ENCODE results near the gene GAPDHS. TPM values are rescaled to one million over a fixed set of nuclear protein-coding genes. Genes with fewer than 3 reads are reported as not detected.

GAPDHS gene
- total RNA-seq, 1 experiment from 2014 or later = not detected

GRCh38 chr19:35557539-35558399, 24.5 kb downstream of the GAPDHS start:
- no CpG with 5 or more reads among the region's 60 CpGs for WGBS (ENCODE audit: extremely low coverage, insufficient read length, low lambda C conversion rate)
- no peak overlapping the region for H3K9ac ChIP-seq (ENCODE audit: extremely low read depth, insufficient read length, low read length)

More at GRCh38 chr19:35557539-35558399, 24.5 kb downstream of the GAPDHS start:
- Histone ChIP-seq H4K5ac (ENCODE audit: insufficient read length, low read depth, low read length) (no peak overlapping the region), H3K4me1 (ENCODE audit: insufficient read depth, low read length) (no peaks in the 10 kb centered on the region), H3K4me2 (ENCODE audit: insufficient read depth, insufficient read length, low read length) (peak overlapping the region; percentile 83), H2AFZ (ENCODE audit: low read length) (peak overlapping the region; percentile 91), H3K79me1 (ENCODE audit: insufficient read depth, low read depth, low read length, poor library complexity, severe bottlenecking) (no peaks in the 10 kb centered on the region), H4K8ac (replicated peaks; ENCODE audit: insufficient read length, low read depth, low read length) (no peak overlapping the region), H3K79me2 (ENCODE audit: insufficient read depth, low read length) (no peaks in the 10 kb centered on the region; the same call in 1 of the 2 replicates), H4K20me1 (ENCODE audit: control insufficient read depth, insufficient read depth, insufficient read length) (no peaks in the 10 kb centered on the region), H4K91ac (ENCODE audit: insufficient read length, low read depth, low read length) (no peak overlapping the region), H2BK5ac (ENCODE audit: insufficient read length, low read length) (no peak overlapping the region), H3K27ac (ENCODE audit: insufficient read length, low read depth, low read length) (no peak overlapping the region), H3K56ac (ENCODE audit: insufficient read length, low read depth, low read length) (no peak overlapping the region), H3K4ac (ENCODE audit: low read depth, low read length) (no peak overlapping the region), H2BK20ac (ENCODE audit: low read depth, low read length, poor library complexity, severe bottlenecking) (no peak overlapping the region), H2AK5ac (ENCODE audit: insufficient read length, low read length) (no peak overlapping the region), H3K23ac (ENCODE audit: insufficient read length, low read depth, low read length) (no peak overlapping the region), H3K14ac (ENCODE audit: insufficient read depth, low read length) (peak overlapping the region; percentile 69; the same call in 1 of the 2 replicates), H3T11ph (ENCODE audit: low read length) (no peak overlapping the region), H2BK120ac (ENCODE audit: low read depth, low read length, poor library complexity, severe bottlenecking) (no peak overlapping the region), H3K23me2 (ENCODE audit: insufficient read length, low read depth, low read length, poor library complexity, severe bottlenecking) (peaks cover 7% of the 10 kb centered on the region), H2BK12ac (ENCODE audit: insufficient read length, low read depth, low read length) (no peak overlapping the region), H3K9me3 (ENCODE audit: control insufficient read depth, low read depth, low read length) (no peaks in the 10 kb centered on the region), H3K27me3 (ENCODE audit: insufficient read depth, low read length) (peaks cover 3% of the 10 kb centered on the region; the same call in 1 of the 2 replicates), H3K18ac (ENCODE audit: insufficient read length, low read depth, low read length) (peak overlapping the region; percentile 80), H2BK15ac (ENCODE audit: low read depth, low read length) (no peak overlapping the region)
- Mint-ChIP-seq H3K27ac (peak overlapping the region; percentile 61 to 94 (median 89); a peak in 6 of 7 replicates), H3K36me3 (ENCODE audit: insufficient read depth in 1 of 3, low read depth in 3 of 3) (no peaks in the 10 kb centered on the region; a peak in 1 of 7 replicates), H3K4me3 (peak overlapping the region; percentile 85 to 90), H3K9me3 (peaks cover 0 to 2% of the 10 kb centered on the region in 2 experiments; a peak in 1 of 5 replicates), H3K4me1 (peaks cover 9 to 16% of the 10 kb centered on the region in 2 experiments), H3K27me3 (ENCODE audit: low read depth) (peaks cover 77% of the 10 kb centered on the region)
- 0 out of 3 replicates have a peak, but pooled peaks have one; percentile 11 for TF ChIP-seq CTCF (conservative IDR thresholded peaks at IDR 0.05)
- peak; percentile 98 for DNase-seq

Measured in H9 (cell line).